Parathyroid adenoma (tissue), 2 donors: ENCODE measurements around the gene FMNL2.

Source experiments
- H2AFZ ChIP-seq: fragments of 300-600 bp; sonication (generic); one replicate; pipeline ENCODE4 v1.7.0; 2017; ENCODE audit warnings: antibody characterized with exemption, mild to moderate bottlenecking
- H3K27ac ChIP-seq: fragments of 300-600 bp; sonication (generic); one replicate; pipeline ENCODE4 v1.7.0; 2017
- H3K27me3 ChIP-seq: fragments of 300-600 bp; sonication (generic); one replicate; pipeline ENCODE4 v1.7.0; 2017; ENCODE audit warnings: low read length; ENCODE audit not compliant: control insufficient read depth, insufficient read depth
- H3K36me3 ChIP-seq: fragments of 300-600 bp; sonication (generic); one replicate; pipeline ENCODE4 v1.7.0; 2017; ENCODE audit warnings: low read length; ENCODE audit not compliant: control insufficient read depth, insufficient read depth
- H3K4me1 ChIP-seq: fragments of 300-600 bp; sonication (generic); one replicate; pipeline ENCODE4 v1.7.0; 2017; ENCODE audit warnings: control low read depth
- H3K4me2 ChIP-seq: fragments of 300-600 bp; sonication (generic); one replicate; pipeline ENCODE4 v1.7.0; 2017; ENCODE audit warnings: low read length
- H3K4me3 ChIP-seq: fragments of 300-600 bp; sonication (generic); one replicate; pipeline ENCODE4 v1.7.0; 2017; ENCODE audit warnings: low read depth, low read length
- H3K79me2 ChIP-seq: fragments of 300-600 bp; sonication (generic); one replicate; pipeline ENCODE4 v1.7.0; 2017; ENCODE audit warnings: control low read depth
- H3K9ac ChIP-seq: fragments of 300-600 bp; sonication (generic); one replicate; pipeline ENCODE4 v1.7.0; 2017; ENCODE audit warnings: mild to moderate bottlenecking
- H3K9me3 ChIP-seq: fragments of 300-600 bp; sonication (generic); one replicate; pipeline ENCODE4 v1.7.0; 2017; ENCODE audit warnings: low read length; ENCODE audit not compliant: control insufficient read depth
- TF ChIP-seq, protein P1 (sequence below): fragments of 300-600 bp; sonication (generic); IDR thresholded peaks from one replicate; pipeline ENCODE4 v1.7.0; 2017; ENCODE audit warnings: antibody characterized with exemption, mild to moderate bottlenecking
- donor health status: primary hyperparathyroidism.

The FMNL2 gene

GRCh38 chr2:152569186-152569585 is 234.2 kb downstream of the FMNL2 start:
- no peak overlapping the region for H3K4me3 ChIP-seq
- no peaks in the 10 kb centered on the region for H3K9me3 ChIP-seq
- H3K9ac ChIP-seq: no peak overlapping the region
- H3K27me3 ChIP-seq: no peaks in the 10 kb centered on the region
- peaks cover 25% of the 10 kb centered on the region for H3K4me1 ChIP-seq
- H3K79me2 ChIP-seq: no peaks in the 10 kb centered on the region
- no peak overlapping the region for H3K27ac ChIP-seq
- TF ChIP-seq, protein P1, sequence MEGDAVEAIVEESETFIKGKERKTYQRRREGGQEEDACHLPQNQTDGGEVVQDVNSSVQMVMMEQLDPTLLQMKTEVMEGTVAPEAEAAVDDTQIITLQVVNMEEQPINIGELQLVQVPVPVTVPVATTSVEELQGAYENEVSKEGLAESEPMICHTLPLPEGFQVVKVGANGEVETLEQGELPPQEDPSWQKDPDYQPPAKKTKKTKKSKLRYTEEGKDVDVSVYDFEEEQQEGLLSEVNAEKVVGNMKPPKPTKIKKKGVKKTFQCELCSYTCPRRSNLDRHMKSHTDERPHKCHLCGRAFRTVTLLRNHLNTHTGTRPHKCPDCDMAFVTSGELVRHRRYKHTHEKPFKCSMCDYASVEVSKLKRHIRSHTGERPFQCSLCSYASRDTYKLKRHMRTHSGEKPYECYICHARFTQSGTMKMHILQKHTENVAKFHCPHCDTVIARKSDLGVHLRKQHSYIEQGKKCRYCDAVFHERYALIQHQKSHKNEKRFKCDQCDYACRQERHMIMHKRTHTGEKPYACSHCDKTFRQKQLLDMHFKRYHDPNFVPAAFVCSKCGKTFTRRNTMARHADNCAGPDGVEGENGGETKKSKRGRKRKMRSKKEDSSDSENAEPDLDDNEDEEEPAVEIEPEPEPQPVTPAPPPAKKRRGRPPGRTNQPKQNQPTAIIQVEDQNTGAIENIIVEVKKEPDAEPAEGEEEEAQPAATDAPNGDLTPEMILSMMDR: no peak
- H3K4me2 ChIP-seq: no peak overlapping the region
- H3K36me3 ChIP-seq: no peaks in the 10 kb centered on the region
- no peak overlapping the region for H2AFZ ChIP-seq

- Histone ChIP-seq H3K36me3 (no peaks in the 10 kb centered on the region), H3K4me3 (no peak overlapping the region), H3K27ac (no peak overlapping the region), H3K4me2 (no peak overlapping the region), H2AFZ (peak overlapping the region; percentile 22), H3K27me3 (no peaks in the 10 kb centered on the region), H3K79me2 (no peaks in the 10 kb centered on the region), H3K4me1 (peaks cover 25% of the 10 kb centered on the region), H3K9ac (no peak overlapping the region), H3K9me3 (no peaks in the 10 kb centered on the region)
- TF ChIP-seq, protein P1: no peak
Measured at GRCh38 chr2:152571048-152571766, 236.2 kb downstream of the FMNL2 start.

DNA sequence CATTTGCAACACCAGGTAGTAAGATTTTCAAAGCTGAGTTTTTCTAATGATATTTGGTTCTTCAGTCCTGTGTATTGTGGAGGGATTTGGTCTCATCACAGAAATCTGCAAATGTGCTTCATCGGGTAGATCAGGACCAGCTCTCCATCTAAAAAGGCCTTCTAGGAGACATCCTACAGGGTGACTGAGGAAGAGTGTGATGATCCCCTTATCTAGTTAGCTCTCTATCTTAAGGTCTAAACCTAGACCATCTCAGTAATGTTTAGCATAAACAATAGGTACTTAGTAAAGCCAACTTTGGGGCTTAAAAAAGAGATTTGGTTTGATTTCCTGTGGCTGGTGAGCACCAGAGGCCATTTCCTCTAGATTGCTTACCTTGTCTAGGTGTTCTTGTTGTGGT is 237.1 kb downstream of the FMNL2 start:
- Histone ChIP-seq H3K4me2 (no peak overlapping the region), H3K9ac (no peak overlapping the region), H2AFZ (no peak overlapping the region), H3K27me3 (no peaks in the 10 kb centered on the region), H3K27ac (no peak overlapping the region), H3K4me1 (peaks cover 25% of the 10 kb centered on the region), H3K4me3 (no peak overlapping the region), H3K36me3 (no peaks in the 10 kb centered on the region), H3K79me2 (no peaks in the 10 kb centered on the region), H3K9me3 (no peaks in the 10 kb centered on the region)
- TF ChIP-seq, protein P1: no peak

DNA sequence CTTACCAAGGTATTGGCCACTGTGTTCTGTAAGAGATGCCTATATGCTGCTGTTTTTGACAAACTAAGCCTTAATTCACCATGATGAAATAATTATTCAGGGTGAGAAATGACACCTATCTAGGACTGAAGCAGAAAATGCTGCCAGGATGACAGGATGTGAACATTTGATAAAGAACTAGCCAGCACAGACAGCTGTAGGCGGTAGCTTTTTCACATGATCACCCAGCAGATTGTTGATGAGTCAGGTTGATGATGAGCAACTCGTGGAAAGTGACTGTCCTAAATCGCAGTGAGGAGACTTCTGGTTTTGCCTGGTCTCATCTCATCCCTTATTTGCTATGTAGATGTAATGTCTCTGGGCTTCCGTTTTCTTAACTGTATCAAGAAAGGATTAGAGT is 238.2 kb downstream of the FMNL2 start:
- TF ChIP-seq, protein P1: no peak
- H3K27me3 ChIP-seq: no peaks in the 10 kb centered on the region
- H2AFZ ChIP-seq: peak overlapping the region; percentile 13
- no peaks in the 10 kb centered on the region for H3K36me3 ChIP-seq
- no peak overlapping the region for H3K9ac ChIP-seq
- H3K79me2 ChIP-seq: no peaks in the 10 kb centered on the region
- H3K9me3 ChIP-seq: no peaks in the 10 kb centered on the region
- no peak overlapping the region for H3K4me3 ChIP-seq
- H3K4me2 ChIP-seq: no peak overlapping the region
- H3K27ac ChIP-seq: no peak overlapping the region
- H3K4me1 ChIP-seq: peaks cover 30% of the 10 kb centered on the region

- H3K27me3 ChIP-seq: no peaks in the 10 kb centered on the region
- peak overlapping the region; percentile 21 for H2AFZ ChIP-seq
- no peak overlapping the region for H3K4me2 ChIP-seq
- H3K9ac ChIP-seq: no peak overlapping the region
- H3K36me3 ChIP-seq: no peaks in the 10 kb centered on the region
- H3K79me2 ChIP-seq: no peaks in the 10 kb centered on the region
- H3K9me3 ChIP-seq: no peaks in the 10 kb centered on the region
- TF ChIP-seq, protein P1: no peak
- no peak overlapping the region for H3K27ac ChIP-seq
- H3K4me1 ChIP-seq: peaks cover 31% of the 10 kb centered on the region
- H3K4me3 ChIP-seq: no peak overlapping the region
Measured at GRCh38 chr2:152577579-152577978, 242.6 kb downstream of the FMNL2 start.
